GM18526 (cell line): ENCODE measurements around the gene MIOX.

Experiments used
- POLR2A ChIP-seq: IDR thresholded peaks from 3 replicates; pipeline ENCODE4 v1.6.1; 2011; ENCODE audit not compliant: insufficient read length; ENCODE audit errors: extremely low read depth

MIOX gene

GRCh38 chr22:50507991-50508884 is 21.6 kb downstream of the MIOX start, which contains the start of gene NCAPH2:
NCAPH2 (plus strand) TSS chr22:50508224; CDS start chr22:50508338, 114 bp downstream.
- TF ChIP-seq POLR2A: peak; percentile 83

- no peak for TF ChIP-seq POLR2A
Measured at GRCh38 chr22:50508897-50509296, 22.2 kb downstream of the MIOX start.

GRCh38 chr22:50513175-50513574 is 26.5 kb downstream of the MIOX start:
- TF ChIP-seq POLR2A: no peak

- TF ChIP-seq POLR2A: no peak
Measured at GRCh38 chr22:50516068-50516467, 29.4 kb downstream of the MIOX start.

- TF ChIP-seq POLR2A: no peak
Measured at GRCh38 chr22:50516891-50517290, 30.2 kb downstream of the MIOX start.

GRCh38 chr22:50517495-50518260 is 31.0 kb downstream of the MIOX start:
- TF ChIP-seq POLR2A: no peak

GRCh38 chr22:50518606-50519005 is 31.9 kb downstream of the MIOX start:
- TF ChIP-seq POLR2A: no peak

GRCh38 chr22:50519151-50519550 is 32.5 kb downstream of the MIOX start:
- no peak for TF ChIP-seq POLR2A

GRCh38 chr22:50520826-50521453 is 34.3 kb downstream of the MIOX start:
- TF ChIP-seq POLR2A: no peak

- TF ChIP-seq POLR2A: no peak
Measured at GRCh38 chr22:50521710-50522109, 35.1 kb downstream of the MIOX start.

GRCh38 chr22:50522208-50522805 is 35.6 kb downstream of the MIOX start:
- no peak for TF ChIP-seq POLR2A

GRCh38 chr22:50522806-50523438 is 36.3 kb downstream of the MIOX start:
- no peak for TF ChIP-seq POLR2A

- no peak for TF ChIP-seq POLR2A
Measured at GRCh38 chr22:50523458-50523805, 36.8 kb downstream of the MIOX start.

- no peak for TF ChIP-seq POLR2A
Measured at GRCh38 chr22:50523806-50524675, 37.4 kb downstream of the MIOX start.
